Ecto neural progenitor cell (in vitro differentiated cells): ENCODE results near the gene FCAR.
"Not testable (repeated sequence)": the region's sequence is repeated elsewhere in the genome, so short reads cannot be mapped to it uniquely, and the experiment has no call there.

ENCODE experiments used
- DNase-seq: peaks from one replicate; pipeline ENCODE4 v3.0.0-alpha.2; 2018; ENCODE audit warnings: low spot score

FCAR gene

DNA sequence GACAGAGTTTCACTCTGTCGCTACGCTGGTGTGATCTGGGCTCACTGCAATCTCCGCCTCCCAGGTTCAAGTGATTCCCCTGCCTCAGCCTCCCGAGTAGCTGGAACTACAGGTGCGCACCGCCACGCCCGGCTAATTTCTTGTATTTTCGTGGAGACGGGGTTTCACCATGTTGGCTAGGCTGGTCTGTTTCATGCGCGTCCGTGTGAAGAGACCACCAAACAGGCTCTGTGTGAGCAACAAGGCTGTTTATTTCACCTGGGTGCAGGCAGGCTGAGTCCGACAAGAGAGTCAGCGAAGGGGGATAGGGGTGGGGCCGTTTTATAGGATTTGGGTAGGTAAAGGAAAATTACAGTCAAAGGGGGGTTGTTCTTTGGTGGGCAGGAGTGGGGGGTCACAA is 20.1 kb downstream of the FCAR start:
- not testable (repeated sequence) for DNase-seq

DNA sequence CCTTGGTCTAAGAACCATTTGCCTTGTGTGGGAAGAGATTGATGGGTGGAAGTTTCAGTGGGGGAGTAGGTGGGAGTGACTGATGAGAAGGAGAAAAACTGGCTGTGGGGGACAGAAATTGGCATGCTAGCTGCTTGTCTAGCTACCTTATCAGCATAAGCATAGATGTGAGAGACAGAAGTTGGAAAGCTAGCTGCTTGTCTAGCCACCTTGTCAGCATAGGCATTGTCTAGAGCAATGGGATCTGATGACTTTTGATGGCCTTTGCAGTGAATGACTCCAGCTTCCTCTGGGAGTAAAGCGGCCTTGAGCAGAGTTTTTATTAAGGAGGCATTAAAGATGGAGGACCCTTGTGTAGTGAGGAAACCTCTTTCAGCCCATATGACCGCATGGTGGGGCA is 22.0 kb downstream of the FCAR start:
- DNase-seq, result no peak

DNA sequence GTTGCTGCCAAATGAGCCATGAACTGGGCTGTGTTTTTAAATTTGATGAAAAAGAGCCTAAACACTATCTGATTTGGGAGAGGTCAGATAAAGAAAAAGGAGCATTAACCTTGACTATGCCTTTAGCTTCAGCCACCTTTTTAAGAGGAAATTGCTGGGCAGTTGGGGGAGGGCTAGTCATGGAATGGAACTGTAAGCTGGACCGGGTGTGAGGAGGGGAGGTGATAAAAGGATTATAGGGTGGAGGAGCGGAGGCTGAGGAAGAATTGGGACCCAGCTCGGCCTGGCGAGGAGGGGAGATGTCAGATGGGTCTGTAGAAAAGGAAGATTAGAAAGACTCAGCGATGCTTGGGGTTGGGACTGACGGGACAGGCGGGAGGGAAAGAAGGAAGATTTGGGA is 24.6 kb downstream of the FCAR start:
- DNase-seq, result not testable (repeated sequence)

DNA sequence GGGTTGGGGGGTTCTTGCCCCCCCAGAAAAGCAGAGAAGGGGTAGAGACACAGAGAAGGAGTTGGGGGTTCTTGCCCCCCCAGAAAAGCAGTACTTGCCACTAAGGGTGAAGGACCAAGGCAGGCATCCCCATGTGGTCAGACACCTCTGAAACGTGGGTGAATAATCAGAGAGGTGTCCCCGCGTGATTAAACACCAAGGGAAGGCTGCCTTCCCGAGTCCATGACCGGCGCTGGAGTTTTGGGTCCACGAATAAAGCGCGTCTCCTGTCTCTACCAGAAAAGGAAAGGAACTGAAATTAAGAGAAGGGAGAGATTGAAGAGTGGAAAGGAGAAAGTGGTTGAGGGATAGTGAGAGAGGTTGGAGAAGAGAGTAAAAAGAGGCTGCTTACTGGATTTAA is 25.6 kb downstream of the FCAR start:
- not testable (repeated sequence) for DNase-seq

DNA sequence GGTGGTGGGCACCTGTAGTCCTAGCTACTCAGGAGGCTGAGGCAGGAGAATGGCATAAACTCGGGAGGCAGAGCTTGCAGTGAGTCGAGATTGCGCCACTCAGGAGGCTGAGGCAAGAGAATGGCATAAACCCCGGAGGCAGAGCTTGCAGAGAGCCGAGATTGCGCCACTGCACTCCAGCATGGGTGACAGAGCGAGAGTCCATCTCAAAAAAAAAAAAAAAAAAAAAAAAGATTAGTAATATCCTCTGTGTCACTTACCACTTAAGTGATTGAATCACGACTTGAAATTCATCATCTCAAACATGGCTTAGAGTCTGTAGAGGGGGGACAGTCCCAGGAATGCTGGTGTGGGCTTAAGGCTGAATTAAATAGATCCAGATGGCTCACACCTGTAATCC is 27.1 kb downstream of the FCAR start:
- DNase-seq, result not testable (repeated sequence)

DNA sequence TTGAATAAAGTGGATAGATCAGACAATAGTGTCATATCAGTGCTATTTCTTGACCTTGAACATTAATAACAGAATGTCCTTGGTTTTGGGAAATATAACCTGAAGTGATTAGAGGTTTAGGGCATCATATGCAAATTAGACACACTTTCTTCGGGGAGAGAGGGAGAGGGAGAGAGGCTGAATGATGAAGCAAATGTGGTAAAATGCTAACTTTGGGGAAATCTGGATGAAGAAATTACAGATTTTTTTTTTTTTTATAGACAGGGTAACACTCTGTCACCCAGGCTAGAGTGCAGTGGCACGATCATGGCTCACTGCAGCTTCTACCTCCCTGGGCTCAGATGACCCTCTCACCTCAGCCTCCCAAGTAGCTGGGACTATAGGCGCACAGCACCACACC is 28.0 kb downstream of the FCAR start:
- DNase-seq, result no peak

DNA sequence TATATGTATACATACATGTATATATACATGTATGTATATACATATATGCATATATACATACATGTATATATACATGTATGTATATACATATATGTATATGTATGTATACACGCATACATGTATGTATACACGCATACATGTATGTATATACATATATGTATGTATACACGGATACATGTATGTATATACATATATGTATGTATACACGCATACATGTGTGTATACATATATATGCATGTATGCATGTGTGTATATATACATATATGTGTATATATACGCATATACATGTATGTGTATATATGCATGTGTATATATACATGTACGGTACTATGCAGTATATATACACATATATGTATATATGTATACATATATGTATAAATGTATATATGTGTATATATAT is 29.3 kb downstream of the FCAR start:
- no peak for DNase-seq

DNA sequence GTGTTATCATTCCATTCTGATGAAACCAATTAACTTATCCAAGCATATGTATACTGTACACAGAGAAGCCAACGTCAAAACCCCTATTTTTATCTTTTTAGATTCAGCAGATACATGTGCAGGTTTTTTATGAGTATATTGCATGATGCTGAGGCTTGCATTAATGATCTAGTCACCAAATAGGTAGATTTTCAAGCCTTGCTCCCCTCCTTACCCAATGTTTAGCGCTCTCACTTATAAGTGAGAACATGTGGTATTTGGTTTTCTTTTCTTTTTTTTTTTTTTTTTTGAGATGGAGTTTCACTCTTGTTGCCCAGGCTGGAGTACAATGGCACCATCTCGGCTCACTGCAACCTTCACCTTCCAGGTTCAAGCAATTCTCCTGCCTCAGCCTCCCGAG is 30.2 kb downstream of the FCAR start:
- not testable (repeated sequence) for DNase-seq

DNA sequence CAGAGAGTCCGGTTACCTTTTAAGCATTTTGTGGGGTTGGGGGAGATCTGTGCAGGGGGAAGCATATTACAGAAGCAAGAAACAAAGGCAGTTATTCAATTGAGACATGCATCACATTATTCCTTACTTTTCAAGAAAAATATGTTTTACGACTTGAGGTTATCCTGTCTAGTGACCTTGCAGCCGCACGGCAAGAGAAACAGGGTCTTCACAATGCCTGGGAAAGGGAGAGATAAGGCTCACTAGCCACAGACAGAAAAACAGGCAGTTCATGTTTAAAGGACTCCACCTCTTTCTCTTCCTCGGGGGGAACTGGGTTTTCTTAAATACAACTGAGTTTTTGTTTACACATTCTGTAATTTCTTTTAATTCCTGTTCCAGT is 31.4 kb downstream of the FCAR start:
- DNase-seq, result no peak

DNA sequence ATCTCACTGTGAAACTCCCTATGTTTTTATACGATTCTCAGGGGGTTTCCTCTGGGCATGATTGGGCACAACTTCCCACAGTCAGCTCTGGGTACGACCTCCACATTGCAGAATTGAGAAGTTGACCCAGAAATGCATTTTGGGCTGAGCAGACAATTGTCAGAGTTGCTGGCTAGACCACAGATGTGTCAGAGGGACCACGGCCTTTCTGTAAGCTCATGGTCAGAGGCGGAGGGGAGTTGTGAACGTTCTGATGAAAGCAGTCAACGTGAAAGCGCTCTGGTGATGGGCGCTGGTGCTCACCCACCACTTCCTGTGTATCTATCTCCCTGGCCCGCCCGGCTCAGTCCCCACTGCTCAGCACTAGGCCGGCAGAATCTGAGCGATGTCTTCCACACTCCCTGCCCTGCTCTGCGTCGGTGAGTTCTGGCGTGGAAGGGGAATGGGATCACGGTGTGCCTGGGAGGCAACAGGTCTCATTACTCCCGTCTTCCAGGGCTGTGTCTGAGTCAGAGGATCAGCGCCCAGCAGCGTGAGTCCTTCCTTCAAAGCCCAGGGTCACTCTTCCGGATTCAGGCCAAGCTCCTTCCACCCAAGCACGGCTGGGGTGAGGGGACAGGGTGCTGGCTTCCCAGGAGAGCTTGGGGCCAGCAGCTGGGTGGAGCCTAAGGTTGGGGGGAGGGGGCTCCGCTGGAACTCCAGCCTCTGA is 31.9 kb downstream of the FCAR start, which contains the start of gene NCR1:
NCR1 (plus strand) TSS at position 346 of the 709 bp plus-strand sequence; CDS start at position 386, 40 bp downstream.
- DNase-seq, result no peak

DNA sequence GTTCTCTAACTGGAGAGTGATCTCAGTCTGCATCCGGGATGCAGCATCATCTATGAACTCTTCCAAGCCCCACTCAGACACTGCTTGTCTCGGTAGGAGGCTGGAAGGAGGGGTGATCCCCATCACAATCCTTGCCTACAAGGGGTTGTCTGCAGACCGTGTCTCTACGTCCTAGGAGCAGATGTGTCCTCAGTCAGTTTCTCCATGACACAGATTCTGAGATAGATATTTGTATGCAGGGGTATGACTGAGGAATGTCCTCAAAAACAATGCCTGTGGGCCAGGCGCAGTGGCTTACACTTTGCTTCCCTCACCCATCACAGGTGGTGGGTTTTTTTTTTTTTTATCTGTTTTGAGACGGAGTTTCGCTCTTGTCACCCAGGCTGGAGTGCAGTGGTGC is 32.8 kb downstream of the FCAR start:
- no peak for DNase-seq

DNA sequence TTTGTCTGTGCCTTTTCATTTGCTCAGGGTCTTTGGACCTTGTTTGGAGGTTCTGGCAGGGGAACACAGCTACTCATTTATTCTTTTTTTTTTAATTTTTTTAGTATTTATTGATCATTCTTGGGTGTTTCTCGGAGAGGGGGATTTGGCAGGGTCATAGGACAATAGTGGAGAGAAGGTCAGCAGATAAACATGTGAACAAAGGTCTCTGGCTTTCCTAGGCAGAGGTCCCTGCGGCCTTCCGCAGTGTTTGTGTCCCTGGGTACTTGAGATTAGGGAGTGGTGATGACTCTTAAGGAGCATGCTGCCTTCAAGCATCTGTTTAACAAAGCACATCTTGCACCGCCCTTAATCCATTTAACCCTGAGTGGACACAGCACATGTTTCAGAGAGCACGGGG is 33.9 kb downstream of the FCAR start:
- DNase-seq, result not testable (repeated sequence)

DNA sequence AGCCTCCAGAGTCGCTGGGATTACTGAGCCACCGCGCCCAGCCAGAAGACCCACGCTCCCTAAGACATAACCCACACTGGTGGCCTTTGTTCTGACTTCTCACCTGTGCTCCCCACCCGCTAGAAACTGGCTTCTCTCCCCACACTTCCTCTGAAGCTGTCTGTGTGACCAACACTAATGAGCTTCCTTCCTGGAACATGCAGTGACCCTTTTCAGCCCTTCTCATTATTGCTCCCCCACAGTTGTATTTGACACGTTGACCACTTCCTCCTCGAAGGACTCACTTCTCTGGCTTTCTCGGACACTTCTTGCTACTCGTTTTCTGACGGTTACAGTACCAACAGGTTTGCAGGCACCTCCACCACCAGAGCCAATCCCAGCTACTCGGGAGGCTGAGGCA is 42.8 kb downstream of the FCAR start:
- no peak for DNase-seq

DNA sequence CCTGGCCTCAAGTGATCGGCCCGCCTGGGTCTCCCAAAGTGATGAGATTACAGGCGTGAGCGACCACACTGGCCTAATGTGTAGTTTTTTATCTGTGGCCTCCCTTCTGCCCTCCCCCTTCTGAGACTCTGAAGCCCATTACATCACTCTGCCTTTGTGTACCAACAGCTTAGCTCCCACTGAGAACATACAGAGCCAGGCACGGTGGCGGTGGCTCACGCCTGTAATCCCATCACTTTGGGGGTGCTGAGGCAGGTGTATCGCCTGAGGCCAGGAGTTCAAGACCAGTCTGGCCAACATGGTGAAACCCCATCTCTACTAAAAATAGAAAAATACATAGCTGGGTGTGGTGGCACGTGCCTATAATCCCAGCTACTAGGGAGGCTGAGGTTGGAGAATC is 44.5 kb downstream of the FCAR start:
- DNase-seq, result no peak

DNA sequence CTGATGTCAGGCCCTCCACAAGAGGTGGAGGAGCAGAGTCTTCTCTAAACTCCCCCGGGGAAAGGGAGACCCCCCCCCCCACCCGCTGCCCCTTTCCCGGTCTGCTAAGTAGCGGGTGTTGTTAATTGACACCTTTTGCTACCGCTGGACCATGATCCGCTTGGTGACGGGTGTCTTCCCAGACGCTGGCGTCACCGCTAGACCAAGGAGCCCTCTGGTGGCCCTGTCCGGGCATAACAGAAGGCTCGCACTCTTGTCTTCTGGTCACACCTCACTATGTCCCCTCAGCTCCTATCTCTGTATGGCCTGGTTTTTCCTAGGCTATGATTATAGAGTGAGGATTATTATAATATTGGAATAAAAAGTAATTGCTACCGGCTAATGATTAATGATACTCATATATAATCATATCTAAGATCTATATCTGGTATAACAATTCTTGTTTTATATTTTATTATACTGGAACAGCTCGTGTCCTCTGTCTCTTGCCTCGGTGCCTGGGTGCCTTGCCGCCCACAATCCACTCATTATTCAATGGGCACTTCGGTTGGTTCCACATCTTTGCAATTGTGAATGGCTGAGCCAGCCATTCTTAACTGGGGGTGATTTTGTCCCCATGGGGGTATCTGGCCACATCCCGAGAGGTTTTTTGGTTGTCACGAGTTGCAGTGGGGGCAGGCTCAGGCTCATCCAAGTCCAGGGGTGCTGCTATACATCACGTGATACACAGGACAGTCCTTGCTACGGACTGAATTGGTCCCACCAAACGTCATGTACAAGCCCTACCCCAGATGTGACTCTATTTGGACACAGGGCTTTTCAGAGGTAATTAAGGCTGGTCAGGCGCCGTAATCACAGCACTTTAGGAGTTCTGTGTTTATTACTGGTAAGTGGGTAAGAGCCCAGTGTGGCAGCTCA is 45.9 kb downstream of the FCAR start:
- not testable (repeated sequence) for DNase-seq

DNA sequence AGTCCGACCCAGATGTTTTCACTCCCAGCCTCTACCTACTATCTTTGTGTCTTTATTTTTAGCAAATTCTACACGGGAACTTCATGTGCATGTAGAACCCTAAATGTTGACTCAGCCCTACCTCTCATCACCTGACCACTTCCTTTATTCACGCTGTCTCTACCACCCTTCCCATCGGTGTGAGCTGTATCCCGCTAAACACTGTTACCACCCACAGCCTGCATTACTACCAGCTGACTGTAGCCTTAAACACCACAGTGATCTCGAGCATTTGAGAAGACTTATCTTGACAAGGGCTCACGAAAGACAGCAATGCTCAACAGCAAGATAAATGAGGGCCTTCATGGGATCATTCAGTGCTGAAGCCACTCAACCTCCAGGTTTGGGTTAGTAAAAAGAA is 47.0 kb downstream of the FCAR start:
- DNase-seq, result no peak

DNA sequence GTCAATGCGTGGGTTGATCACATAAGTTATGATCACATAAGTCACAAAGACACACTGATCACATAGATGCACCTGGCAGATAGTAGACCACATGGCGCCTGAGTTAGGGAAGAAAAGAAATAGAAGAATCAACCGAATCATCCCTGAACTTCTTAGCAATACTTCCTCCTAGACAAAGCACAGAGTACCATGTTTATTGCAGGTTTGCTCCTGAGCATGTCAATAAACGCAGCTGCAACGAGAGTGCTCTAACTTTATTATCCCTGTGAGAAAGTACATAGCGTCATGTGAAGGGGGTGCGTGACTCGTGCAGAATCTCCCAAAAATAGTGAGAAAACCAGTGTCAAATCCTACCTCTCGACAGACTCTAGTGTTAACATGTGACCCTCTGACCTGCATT is 49.2 kb downstream of the FCAR start:
- DNase-seq, result no peak

DNA sequence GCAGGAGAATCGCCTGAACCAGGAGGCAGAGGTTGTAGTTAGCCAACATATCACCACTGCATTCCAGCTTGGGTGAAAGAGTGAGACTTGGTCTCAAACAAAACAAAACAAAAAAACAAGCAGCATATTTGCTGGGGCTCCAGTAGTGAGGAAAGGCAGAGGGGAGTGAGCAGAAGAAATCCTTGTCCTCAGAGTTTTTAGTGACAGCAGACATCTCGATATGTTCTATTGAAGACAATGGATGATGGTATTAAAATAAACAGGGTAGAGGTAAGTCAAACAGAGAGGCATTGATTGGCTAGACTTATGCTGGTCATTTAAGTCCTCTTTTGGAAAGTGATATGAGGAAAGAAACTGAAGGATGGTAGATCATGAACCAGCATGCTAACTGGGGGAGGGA is 54.3 kb downstream of the FCAR start:
- DNase-seq, result no peak

DNA sequence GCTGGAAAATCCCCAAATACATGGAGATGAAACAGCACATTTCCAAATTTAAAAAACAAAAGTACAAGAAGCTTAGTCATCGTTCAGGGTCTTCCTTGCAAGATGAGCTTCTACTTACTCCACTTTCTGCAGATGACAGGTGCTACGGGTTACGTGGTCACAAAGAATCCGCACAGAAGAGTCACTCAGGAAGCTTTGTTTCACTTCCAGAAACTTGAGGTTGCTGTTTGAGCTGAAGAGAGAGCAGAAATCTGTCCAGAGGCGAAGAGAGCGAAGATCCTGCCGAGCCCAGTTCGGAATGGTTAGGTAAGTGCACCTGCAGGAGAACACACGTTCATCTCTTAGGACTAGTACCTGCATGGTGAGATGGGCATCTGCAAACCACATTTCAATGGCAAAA is 63.9 kb downstream of the FCAR start:
- no peak for DNase-seq

DNA sequence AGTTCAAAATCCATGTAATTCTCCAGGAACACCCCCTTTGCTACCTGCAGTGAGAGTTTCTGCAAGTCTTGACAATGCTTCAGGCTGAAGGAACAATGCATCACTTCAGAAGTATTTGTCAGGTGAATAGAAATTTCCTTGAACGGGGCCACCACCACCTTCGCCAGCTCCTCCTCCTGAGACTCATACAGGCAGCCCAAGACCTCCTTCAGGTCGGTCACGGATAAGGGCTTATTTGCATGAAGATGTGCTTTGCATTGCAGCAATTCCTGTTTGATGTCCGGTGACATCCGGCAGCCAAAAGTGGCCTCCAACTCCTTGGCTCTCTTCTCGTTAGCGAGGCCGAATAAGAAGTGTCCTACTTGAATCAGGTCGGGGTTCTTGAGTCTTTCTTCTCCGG is 64.9 kb downstream of the FCAR start:
- no peak for DNase-seq

DNA sequence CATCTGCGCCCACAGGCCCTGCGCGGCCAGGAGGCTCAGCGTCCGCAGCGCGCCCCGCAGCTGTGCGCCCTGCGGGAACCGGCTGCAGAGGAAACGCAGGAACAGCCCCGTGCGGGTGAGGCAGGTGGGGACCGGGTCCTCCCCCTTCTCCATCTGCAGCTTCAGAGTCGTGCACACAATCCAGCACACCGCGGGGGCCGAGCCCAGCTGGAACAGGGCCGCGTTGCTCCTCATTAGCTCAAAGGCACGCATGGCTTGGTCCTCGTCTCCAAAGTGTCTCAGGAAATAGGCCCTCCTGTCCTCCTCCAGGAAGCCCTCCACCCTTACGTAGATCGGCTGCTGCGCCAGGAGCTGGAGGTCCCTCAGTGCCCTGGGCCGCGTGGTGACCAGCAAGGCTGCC is 65.5 kb downstream of the FCAR start:
- DNase-seq, result not testable (repeated sequence)
